GM19099 (cell line): ENCODE results near the gene EPB41L2.
A peak's percentile ranks its signal among the peaks of the same experiment; 100 is the strongest.

Experiments
- POLR2A ChIP-seq: IDR thresholded peaks from 3 replicates; pipeline ENCODE4 v1.6.1; 2011; ENCODE audit warnings: low read depth; ENCODE audit not compliant: insufficient read length; ENCODE audit errors: extremely low read depth

The EPB41L2 gene

GRCh38 chr6:131063028-131063763, at the start of gene EPB41L2:
EPB41L2 (minus strand) TSS chr6:131063245; CDS start chr6:130956485, 106,760 bp downstream.
- TF ChIP-seq POLR2A: peak; percentile 89

DNA sequence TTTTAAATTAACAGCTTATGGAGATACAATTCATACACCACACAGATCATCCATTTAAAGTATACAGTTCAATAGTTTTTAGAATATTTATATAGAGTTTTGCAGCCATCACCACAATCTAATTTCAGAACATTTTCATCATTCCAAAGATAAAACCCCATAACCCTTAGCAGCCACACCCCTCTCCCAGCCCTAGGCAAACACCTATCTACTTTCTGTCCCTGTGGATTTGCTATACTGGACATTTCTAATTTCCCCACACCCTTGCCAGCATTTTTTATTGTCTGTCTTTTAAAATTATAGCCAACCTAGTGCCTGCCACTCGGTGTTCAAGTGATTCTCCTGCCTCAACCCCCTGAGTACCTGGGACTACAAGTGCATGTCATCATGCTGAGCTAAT, 49.2 kb upstream of the EPB41L2 start:
- TF ChIP-seq POLR2A: no peak

DNA sequence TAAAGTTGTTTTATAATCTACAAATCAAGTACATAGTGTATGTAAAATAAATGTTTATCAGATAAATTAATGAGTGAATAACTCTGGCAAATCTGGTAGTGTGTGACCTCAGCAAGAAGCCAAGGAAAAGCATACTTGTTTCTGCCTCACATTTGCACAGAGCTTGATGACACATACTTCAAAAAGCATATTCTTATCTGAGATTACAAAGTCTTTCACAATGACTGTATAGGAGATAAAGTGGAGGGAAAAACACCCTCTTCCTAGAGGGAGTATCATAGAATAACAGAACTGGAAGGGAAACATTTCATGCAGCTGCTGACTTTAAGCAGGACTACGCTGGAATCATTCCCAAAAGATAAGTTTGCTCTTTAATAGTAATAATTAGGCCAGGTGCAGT, 44.1 kb upstream of the EPB41L2 start:
- TF ChIP-seq POLR2A: no peak

DNA sequence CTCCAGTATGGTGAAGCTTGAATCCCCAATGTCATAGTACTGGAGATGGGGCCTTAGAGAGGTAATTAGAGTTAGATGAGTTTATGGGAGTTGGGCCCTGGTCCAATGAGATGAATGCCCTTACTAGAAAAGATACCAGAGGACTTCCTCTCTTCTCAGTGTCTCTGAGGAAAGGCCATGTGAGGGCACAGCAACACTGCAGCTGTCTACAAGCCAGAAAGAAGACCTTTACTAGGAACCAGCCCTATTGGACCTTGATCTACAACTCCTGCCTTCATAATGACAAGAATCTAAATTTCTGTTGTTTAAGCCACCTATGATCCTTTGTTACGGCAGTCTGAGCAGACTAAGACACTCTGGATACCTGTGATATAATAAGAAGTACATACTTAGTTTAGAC, 40.9 kb upstream of the EPB41L2 start:
- no peak for TF ChIP-seq POLR2A

DNA sequence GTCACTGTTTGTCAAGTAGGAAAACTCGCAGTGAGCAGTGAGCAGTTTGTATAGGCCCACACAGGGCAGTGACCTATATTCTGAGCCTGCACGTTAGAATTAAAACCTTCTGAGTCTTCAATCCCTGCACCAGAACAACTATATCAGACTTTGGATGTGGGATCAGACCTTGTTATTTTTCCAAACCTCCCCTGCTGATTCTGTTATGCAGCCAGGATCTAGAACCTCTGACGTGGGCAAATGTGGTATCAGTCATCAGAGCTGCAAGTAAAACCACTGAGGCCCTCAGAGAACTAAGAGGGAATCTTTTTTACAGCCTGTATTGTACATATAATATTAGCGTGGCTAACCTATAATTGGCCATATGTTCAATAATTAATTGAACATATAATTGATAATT, 40.3 kb upstream of the EPB41L2 start:
- TF ChIP-seq POLR2A: no peak

DNA sequence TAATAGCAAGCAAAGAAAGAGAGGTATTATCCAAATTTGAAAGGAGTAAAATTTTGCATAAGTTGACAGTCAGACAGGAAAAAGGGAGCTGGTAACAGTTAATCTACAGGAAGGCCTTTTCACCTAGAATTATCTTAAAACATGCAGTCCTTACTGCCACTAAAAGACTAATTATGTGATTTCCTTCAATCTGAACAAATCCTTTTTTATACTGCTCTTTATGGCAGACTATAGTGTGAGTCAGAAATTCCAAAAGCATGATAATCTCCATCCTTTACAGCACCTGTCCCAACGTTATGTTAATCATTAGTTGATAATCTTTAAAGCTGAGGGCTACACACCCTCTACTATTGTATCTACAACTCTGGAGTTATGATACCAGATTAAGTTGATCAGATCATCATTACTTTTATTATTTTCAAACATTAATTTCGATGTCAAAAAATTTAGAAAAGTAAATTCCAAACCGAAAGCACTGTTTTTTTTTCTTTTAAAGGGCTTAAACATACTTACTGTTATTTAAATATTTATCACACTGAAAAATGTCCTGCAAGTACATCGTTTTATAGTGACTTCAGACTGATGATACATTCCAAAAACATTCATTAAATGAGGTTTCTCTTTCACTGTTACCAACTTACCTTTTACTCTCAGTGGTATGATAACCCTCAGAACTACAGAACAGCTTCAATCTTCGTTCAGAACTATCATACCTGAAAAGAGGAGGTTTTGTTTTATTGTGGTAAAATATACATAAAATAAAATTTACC, 39.1 kb upstream of the EPB41L2 start:
- TF ChIP-seq POLR2A: no peak

DNA sequence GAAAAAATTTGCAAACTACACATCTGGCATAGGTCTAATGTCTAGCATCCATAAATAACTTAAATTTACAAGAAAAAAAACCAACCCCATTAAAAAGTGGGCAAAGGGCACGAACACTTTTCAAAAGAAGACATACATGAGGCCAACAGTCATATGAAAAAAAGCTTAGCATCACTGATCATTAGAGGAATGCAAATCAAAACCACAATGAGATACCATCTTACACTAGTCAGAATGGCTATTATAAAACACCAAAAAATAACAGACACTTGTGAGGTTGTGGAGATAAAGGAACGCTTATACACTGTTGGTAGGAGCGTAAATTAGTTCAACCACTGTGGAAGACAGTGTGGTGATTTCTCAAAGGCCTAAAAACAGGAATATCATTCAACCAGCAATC, 33.7 kb upstream of the EPB41L2 start:
- TF ChIP-seq POLR2A: no peak

GRCh38 chr6:131093334-131093733, 30.3 kb upstream of the EPB41L2 start:
- no peak for TF ChIP-seq POLR2A

- TF ChIP-seq POLR2A: no peak
Observed at GRCh38 chr6:131084982-131085381, 21.9 kb upstream of the EPB41L2 start.

DNA sequence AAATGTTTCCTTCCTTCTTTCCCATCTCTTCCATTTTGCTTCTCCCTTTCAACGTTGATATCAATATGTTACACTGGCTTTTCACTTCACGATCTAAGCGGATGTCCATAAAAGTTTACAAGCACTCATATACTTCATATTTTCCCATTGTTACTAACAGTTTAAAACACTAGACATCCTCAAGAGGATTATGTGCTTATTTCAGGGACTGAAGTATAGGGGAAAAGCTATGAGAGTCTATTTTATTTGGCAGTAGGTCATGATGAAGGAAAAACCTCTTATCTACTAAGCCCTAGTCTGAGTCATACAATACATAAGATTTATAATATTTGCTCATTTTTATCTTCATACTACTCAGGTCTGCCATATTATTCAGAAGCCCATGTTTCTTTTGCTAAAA, 20.6 kb upstream of the EPB41L2 start:
- no peak for TF ChIP-seq POLR2A

- no peak for TF ChIP-seq POLR2A
Observed at GRCh38 chr6:131082335-131082734, 19.3 kb upstream of the EPB41L2 start.

DNA sequence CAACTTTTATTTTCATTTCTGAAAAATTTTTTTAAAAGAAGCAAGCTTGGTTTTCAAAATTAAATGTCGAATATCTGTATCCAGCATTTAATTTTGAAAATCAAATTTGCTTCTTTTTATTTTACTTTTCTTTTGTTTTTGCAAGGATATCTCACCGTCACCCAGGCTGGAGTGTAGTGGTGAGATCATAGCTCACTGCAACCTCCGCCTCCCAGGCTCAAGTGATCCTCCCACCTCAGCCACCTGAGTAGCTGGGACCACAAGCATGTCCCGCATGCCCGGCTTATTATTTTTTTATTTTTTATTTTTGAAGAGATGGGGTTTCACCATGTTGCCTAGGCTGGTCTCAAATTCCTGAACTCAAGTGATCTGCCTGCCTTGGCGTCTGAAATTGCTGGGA, 17.0 kb upstream of the EPB41L2 start:
- no peak for TF ChIP-seq POLR2A

GRCh38 chr6:131073577-131073976, 10.5 kb upstream of the EPB41L2 start:
- TF ChIP-seq POLR2A: no peak

- TF ChIP-seq POLR2A: no peak
Observed at GRCh38 chr6:131070061-131070460, 7.0 kb upstream of the EPB41L2 start.

DNA sequence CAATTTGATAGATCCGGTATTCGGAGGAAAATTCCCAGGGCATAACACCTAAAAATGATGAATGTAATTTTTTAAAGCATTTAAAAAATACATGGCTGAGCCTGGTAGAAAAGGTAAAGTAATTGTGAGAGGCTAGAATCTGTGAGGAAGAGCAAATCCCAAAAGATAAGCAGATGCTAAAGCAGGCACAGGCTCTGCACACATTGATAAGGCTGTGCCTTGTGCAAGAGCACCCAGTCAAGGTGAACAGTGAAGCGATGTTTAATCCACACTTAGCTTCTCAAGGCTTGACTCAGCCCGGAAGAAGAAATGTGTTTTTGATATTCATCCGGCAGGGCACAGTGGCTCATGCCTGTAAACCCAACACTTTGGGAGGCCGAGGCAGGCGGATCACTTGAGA, 5.1 kb upstream of the EPB41L2 start:
- no peak for TF ChIP-seq POLR2A

DNA sequence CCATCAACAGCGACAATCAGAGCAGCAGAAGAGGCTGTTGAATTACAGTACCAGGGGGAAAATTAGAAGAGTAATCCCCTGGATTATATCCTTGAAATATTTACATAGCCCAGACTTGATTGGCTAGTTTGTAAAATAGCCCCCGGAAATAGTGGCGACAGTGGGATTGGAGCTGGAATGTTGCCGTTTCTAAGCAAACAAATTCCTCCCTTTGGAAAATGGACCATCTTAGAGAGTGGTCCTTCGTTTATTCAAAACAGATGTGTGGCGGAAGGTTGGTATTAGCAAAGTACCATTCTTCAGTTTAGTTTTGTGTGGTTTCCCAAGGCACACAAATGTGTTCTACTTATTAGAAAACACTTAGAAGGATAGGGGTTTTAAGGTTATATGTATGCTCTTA, 4.5 kb upstream of the EPB41L2 start:
- no peak for TF ChIP-seq POLR2A
